Upper lobe of left lung (tissue), 4 donors: ENCODE data around the gene PAEP.

ENCODE experiments used
- CTCF ChIP-seq, 6 experiments: fragments of 450-650 bp in 4 of 6; fragments of 200-600 bp in 2 of 6; sonication (generic) in 2 of 6; IDR thresholded peaks; one replicate each; pipeline ENCODE4 v1.5.1; 2016 to 2019; ENCODE audit warnings: antibody characterized with exemption in 6 of 6
- POLR2A ChIP-seq, 4 donors: fragments of 450-650 bp; IDR thresholded peaks; one replicate each; pipeline ENCODE4 v1.5.1; 2016 to 2017; ENCODE audit warnings: antibody characterized with exemption in 4 of 4, mild to moderate bottlenecking in 2 of 4
- POLR2AphosphoS5 ChIP-seq, 2 donors: sonication (generic); formaldehyde crosslinking; IDR thresholded peaks; one replicate each; pipeline ENCODE4 v1.5.1; 2017; ENCODE audit warnings: antibody characterized with exemption in 2 of 2

- TF ChIP-seq CTCF (IDR thresholded peaks at IDR 0.05) (no peak), POLR2AphosphoS5 (IDR thresholded peaks at IDR 0.05) (no peak), POLR2A (IDR thresholded peaks at IDR 0.05) (no peak)
These were observed 20.3 kb downstream of the PAEP start for GRCh38 chr9:135581636-135582426.
